Left hindlimb (tissue), 1 donor: ENCODE results near the gene RBM14.
"Not testable (repeated sequence)": the region's sequence is repeated elsewhere in the genome, so short reads cannot be mapped to it uniquely, and the experiment has no call there.

ENCODE experiments used
- DNase-seq: peaks from one replicate; pipeline ENCODE4 v3.0.0-alpha.2; 2018

The RBM14 gene

GRCh38 chr11:66600219-66600618 lies 16.2 kb upstream of the RBM14 start:
- DNase-seq = no peak

GRCh38 chr11:66600631-66601233 lies 15.7 kb upstream of the RBM14 start:
- DNase-seq = no peak

- no peak for DNase-seq
Measured at GRCh38 chr11:66603072-66603471, 13.4 kb upstream of the RBM14 start.

GRCh38 chr11:66604155-66604554 lies 12.3 kb upstream of the RBM14 start:
- no peak for DNase-seq

GRCh38 chr11:66606608-66607007 lies 9.8 kb upstream of the RBM14 start:
- DNase-seq = not testable (repeated sequence)

GRCh38 chr11:66607126-66607834 lies 9.2 kb upstream of the RBM14 start:
- peak; percentile 88 for DNase-seq

GRCh38 chr11:66609721-66610617 lies 6.5 kb upstream of the RBM14 start:
- no peak for DNase-seq

- DNase-seq = no peak
Measured at GRCh38 chr11:66612458-66612857, 4.0 kb upstream of the RBM14 start.

- DNase-seq = no peak
Measured at GRCh38 chr11:66614073-66614472, 2.4 kb upstream of the RBM14 start.

- no peak for DNase-seq
Measured at GRCh38 chr11:66617155-66617834, 865 bp downstream of the RBM14 start.

- DNase-seq = no peak
Measured at GRCh38 chr11:66619080-66619554, 2.7 kb downstream of the RBM14 start.

GRCh38 chr11:66624450-66624849 lies 8.0 kb downstream of the RBM14 start:
- no peak for DNase-seq

GRCh38 chr11:66625041-66625751 lies 8.8 kb downstream of the RBM14 start:
- no peak for DNase-seq

GRCh38 chr11:66625752-66626149 lies 9.3 kb downstream of the RBM14 start:
- DNase-seq = no peak

- DNase-seq = no peak
Measured at GRCh38 chr11:66626382-66626781, 10.0 kb downstream of the RBM14 start.

- DNase-seq = no peak
Measured at GRCh38 chr11:66626926-66627325, 10.5 kb downstream of the RBM14 start.

GRCh38 chr11:66628061-66628603 lies 11.7 kb downstream of the RBM14 start:
- no peak for DNase-seq

GRCh38 chr11:66629356-66629755 lies 12.9 kb downstream of the RBM14 start:
- DNase-seq = no peak

GRCh38 chr11:66631883-66632282 lies 15.5 kb downstream of the RBM14 start:
- no peak for DNase-seq

- DNase-seq = no peak
Measured at GRCh38 chr11:66632952-66633351, 16.5 kb downstream of the RBM14 start.

- DNase-seq = no peak
Measured at GRCh38 chr11:66636411-66636810, 20.0 kb downstream of the RBM14 start.
